RPMI7951 (cell line): ENCODE data around the gene WDCP. TPM values are rescaled to one million over a fixed set of nuclear protein-coding genes. Genes with fewer than 3 reads are reported as not detected.
A peak's percentile ranks its signal among the peaks of the same experiment; 100 is the strongest.

ENCODE experiments used
- DNase-seq: peaks from one replicate; pipeline ENCODE4 v3.0.0-alpha.2; 2012; ENCODE audit warnings: low read depth
- total RNA-seq: library from RNA; depleted of rRNA; stranded (reverse); fragments of >200 nt; shearing (Covaris generic); gene quantifications from 2 replicates; pipeline ENCODE4 v1.2.3, GENCODE V29; 2014; rRNA removed

Gene WDCP
- total RNA-seq, 1 experiment from 2014 or later: 14.2 TPM

- no peak for DNase-seq
Measured at GRCh38 chr2:23993736-23994269, 53.4 kb downstream of the WDCP start.

GRCh38 chr2:23992931-23993330, 54.3 kb downstream of the WDCP start:
- DNase-seq: no peak

GRCh38 chr2:23988371-23988770, 58.8 kb downstream of the WDCP start:
- DNase-seq: peak; percentile 19

Other genes starting within 250 kb of the WDCP start
- gene ATAD2B, start 120.3 kb downstream of the WDCP start, total RNA-seq: 6.0 and 7.6 TPM in 2 replicates
- gene UBXN2A, start 106.9 kb downstream of the WDCP start, total RNA-seq: 19.6 and 24.2 TPM in 2 replicates
- gene MFSD2B, start 37.3 kb downstream of the WDCP start, total RNA-seq: 0.24 TPM in 1 of 2 replicates, not detected in the other
- gene FKBP1B, start 2.4 kb upstream of the WDCP start, total RNA-seq: 10.9 and 15.6 TPM in 2 replicates
- 441 and 501 TPM in 2 replicates for gene SF3B6, start 28.9 kb upstream of the WDCP start, total RNA-seq
- 42.7 and 57.8 TPM in 2 replicates for gene TP53I3, start 37.4 kb upstream of the WDCP start, total RNA-seq
- gene PFN4, start 75.9 kb upstream of the WDCP start, total RNA-seq: 2.4 and 3.4 TPM in 2 replicates
- gene FAM228B, start 76.1 kb upstream of the WDCP start, total RNA-seq: 3.5 and 3.7 TPM in 2 replicates
- gene FAM228A, start 127.7 kb upstream of the WDCP start, total RNA-seq: 0.29 and 0.36 TPM in 2 replicates